ENCODE data around the gene HOXB13. TPM values are rescaled to one million over a fixed set of nuclear protein-coding genes. Genes with fewer than 3 reads are reported as not detected.

HOXB13 gene
- total RNA-seq, 2 experiments from 2014 or later: not detected

DNA sequence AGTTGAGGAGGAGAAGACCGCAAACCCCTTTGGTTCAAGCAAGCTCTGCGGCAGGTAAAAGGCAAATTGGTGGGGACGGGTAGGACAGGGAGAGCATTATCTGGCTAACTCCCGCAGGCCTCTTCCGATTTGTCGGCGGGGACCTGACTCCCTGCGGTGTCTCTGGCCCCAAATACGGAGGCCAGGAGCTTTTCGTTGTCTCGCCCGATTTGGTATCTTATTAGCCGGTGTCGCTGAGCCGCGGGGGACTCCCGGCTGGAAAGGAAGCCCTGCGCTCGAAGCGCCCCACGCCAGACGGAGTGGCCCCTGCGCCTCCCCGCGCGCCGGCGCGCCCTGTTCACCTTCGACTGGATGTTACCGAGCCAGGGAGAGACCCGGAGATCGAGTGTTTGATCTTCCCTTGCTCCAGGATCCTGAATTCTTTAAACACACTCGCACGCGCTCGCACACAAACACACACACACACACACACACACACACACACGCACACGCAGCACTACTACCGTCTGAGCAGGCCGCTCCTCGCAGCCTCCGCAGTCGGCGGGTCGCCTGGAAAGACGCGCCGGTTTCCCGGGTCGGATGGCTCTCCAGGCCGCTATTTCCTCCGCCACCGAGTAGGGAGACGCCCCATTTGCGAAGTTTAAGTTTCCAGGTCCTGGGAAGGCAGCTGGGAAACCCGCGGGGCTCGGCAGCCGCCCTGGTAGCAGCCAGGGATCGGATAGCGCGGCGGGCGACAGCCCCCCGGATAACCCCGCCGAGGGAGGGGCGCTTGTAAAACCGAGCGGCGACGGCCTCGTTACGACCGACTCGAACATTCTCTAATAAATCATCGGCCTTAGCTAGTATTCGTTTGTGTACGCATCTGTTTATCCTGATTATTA is 9.5 kb downstream of the HOXB13 start:
- Histone ChIP-seq H2AFZ (ENCODE audit: low read length) (no peak overlapping the region), H3K9me3 (ENCODE audit: low read length) (no peaks in the 10 kb centered on the region), H4K20me1 (ENCODE audit: insufficient read depth, low read length) (no peaks in the 10 kb centered on the region), H3K4me1 (ENCODE audit: insufficient read depth, low read length, poor library complexity, severe bottlenecking) (no peaks in the 10 kb centered on the region), H3K27ac (ENCODE audit: low read depth, low read length, poor library complexity, severe bottlenecking) (no peak overlapping the region), H3K4me3 (ENCODE audit: low read depth, low read length, poor library complexity, severe bottlenecking) (no peak overlapping the region), H3K36me3 (ENCODE audit: insufficient read depth, low read length) (no peaks in the 10 kb centered on the region), H3K79me2 (ENCODE audit: insufficient read depth, low read depth, low read length) (no peaks in the 10 kb centered on the region), H3K4me2 (ENCODE audit: low read length) (no peak overlapping the region), H3K9me2 (ENCODE audit: insufficient read depth, low read length) (no peaks in the 10 kb centered on the region)
- no TSS peak for BruUV-seq (replicated peaks)
- TF ChIP-seq, protein P1, sequence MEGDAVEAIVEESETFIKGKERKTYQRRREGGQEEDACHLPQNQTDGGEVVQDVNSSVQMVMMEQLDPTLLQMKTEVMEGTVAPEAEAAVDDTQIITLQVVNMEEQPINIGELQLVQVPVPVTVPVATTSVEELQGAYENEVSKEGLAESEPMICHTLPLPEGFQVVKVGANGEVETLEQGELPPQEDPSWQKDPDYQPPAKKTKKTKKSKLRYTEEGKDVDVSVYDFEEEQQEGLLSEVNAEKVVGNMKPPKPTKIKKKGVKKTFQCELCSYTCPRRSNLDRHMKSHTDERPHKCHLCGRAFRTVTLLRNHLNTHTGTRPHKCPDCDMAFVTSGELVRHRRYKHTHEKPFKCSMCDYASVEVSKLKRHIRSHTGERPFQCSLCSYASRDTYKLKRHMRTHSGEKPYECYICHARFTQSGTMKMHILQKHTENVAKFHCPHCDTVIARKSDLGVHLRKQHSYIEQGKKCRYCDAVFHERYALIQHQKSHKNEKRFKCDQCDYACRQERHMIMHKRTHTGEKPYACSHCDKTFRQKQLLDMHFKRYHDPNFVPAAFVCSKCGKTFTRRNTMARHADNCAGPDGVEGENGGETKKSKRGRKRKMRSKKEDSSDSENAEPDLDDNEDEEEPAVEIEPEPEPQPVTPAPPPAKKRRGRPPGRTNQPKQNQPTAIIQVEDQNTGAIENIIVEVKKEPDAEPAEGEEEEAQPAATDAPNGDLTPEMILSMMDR (conservative IDR thresholded peaks at IDR 0.05; ENCODE audit: low read length): no peak
- no peak for TF ChIP-seq EZH2phosphoT487 (IDR thresholded peaks at IDR 0.05; ENCODE audit: borderline replicate concordance, low read depth, low read length)
- no peak for DNase-seq (ENCODE audit: low spot score)
- POLR2A ChIA-PET: no interaction called here
- intact Hi-C loops (cut with micrococcal nuclease; ENCODE audit: unreplicated experiment): no loop called here
- CTCF ChIA-PET (ENCODE audit: unreplicated experiment): interaction anchor here (0.6 kb wide), 1 partner anchor 327 kb away, joined by 5 read pairs; no protein-coding TSS in a partner anchor

DNA sequence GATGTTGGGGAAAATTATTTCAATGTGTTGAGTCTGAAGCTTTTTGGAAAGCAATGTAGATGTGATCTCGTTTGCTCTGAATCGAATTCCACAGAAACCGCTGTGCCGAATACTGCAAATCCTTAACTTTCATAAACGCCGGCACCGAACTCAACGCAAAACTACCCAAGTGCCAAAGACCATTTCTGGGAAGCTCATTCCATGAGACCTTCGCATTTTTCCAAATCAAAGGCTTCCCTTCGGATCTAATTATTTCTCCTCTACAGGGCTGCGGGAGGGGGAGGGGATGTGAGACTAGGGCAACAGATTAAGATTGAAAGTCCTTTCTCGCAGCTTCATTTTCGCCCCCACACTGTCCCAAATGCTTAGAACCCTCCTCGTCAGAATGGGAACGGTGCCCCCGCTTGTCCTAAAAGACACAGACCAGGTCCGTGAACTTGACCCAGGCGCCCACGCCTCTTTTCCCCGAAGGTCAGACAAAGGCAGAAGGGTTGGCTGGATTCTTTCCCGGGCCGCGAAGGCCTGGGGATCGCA is 10.3 kb downstream of the HOXB13 start:
- no peak for DNase-seq (ENCODE audit: low spot score)
- Histone ChIP-seq H4K20me1 (ENCODE audit: insufficient read depth, low read length) (no peaks in the 10 kb centered on the region), H3K4me1 (ENCODE audit: insufficient read depth, low read length, poor library complexity, severe bottlenecking) (no peaks in the 10 kb centered on the region), H3K9me3 (ENCODE audit: low read length) (no peaks in the 10 kb centered on the region), H3K9me2 (ENCODE audit: insufficient read depth, low read length) (no peaks in the 10 kb centered on the region), H3K36me3 (ENCODE audit: insufficient read depth, low read length) (no peaks in the 10 kb centered on the region), H3K79me2 (ENCODE audit: insufficient read depth, low read depth, low read length) (no peaks in the 10 kb centered on the region), H3K4me3 (ENCODE audit: low read depth, low read length, poor library complexity, severe bottlenecking) (no peak overlapping the region), H2AFZ (ENCODE audit: low read length) (no peak overlapping the region), H3K4me2 (ENCODE audit: low read length) (no peak overlapping the region), H3K27ac (ENCODE audit: low read depth, low read length, poor library complexity, severe bottlenecking) (no peak overlapping the region)
- TF ChIP-seq, protein P1 (conservative IDR thresholded peaks at IDR 0.05; ENCODE audit: low read length): no peak
- TF ChIP-seq EZH2phosphoT487 (IDR thresholded peaks at IDR 0.05; ENCODE audit: borderline replicate concordance, low read depth, low read length): no peak
- intact Hi-C loops (cut with micrococcal nuclease; ENCODE audit: unreplicated experiment): no loop called here
- ChIA-PET CTCF (ENCODE audit: unreplicated experiment) (interaction anchor here (0.6 kb wide), 1 partner anchor 328 kb away, joined by 5 read pairs; no protein-coding TSS in a partner anchor), POLR2A (no interaction called here)
- BruUV-seq (replicated peaks): no TSS peak
